ENCODE measurements around the gene MYG1. TPM values are rescaled to one million over a fixed set of nuclear protein-coding genes. Genes with fewer than 3 reads are reported as not detected.
"Not testable (repeated sequence)": the region's sequence is repeated elsewhere in the genome, so short reads cannot be mapped to it uniquely, and the experiment has no call there.

The MYG1 gene
- total RNA-seq, 2 donors from 2014 or later: 63.8 to 91.5 TPM

DNA sequence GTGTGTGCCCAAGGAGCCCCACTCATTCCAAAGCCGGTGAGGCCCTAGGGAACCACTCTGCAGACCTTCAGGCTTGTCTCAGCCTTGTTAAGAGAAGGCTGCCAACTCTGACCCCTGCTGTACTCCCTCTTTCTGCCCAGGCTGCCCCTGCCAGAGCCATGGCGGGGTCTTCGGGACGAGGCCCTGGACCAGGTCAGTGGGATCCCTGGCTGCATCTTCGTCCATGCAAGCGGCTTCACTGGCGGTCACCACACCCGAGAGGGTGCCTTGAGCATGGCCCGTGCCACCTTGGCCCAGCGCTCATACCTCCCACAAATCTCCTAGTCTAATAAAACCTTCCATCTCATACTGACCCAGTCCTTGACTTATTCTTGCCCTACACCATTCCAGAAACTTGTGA lies 7.3 kb downstream of the MYG1 start:
- H3K9me3 Mint-ChIP-seq: no peaks in the 10 kb centered on the region
- H3K36me3 Mint-ChIP-seq: peaks cover 7 to 8% of the 10 kb centered on the region in 2 donors
- DNase-seq (ENCODE audit: low spot score in 2 of 2) (no peak), ATAC-seq (no peak)
- peak overlapping the region in 1 of 2 donors; percentile 81 for H3K27ac Mint-ChIP-seq

DNA sequence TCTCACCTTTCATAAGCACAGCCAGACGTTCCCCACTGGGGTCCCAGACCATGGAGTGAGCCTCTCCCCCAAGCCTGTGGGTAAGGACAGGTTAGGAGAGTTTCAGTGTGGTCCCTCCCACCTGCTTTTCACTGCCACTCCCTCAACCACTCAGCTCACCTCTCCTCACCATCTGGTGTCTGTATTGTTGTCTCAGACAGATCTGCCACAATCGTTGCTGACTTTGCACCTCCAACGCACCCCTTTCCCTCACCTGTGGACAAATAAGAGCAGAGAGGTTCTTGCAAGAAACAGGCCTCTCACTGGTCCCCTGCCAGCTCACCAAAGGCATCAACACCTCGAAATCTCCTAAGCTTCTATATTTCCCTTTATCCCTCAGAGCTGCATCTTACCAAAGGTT lies 8.8 kb downstream of the MYG1 start:
- H3K27ac Mint-ChIP-seq: peak overlapping the region in 1 of 2 donors; percentile 38
- no peak for ATAC-seq
- H3K9me3 Mint-ChIP-seq: no peaks in the 10 kb centered on the region

DNA sequence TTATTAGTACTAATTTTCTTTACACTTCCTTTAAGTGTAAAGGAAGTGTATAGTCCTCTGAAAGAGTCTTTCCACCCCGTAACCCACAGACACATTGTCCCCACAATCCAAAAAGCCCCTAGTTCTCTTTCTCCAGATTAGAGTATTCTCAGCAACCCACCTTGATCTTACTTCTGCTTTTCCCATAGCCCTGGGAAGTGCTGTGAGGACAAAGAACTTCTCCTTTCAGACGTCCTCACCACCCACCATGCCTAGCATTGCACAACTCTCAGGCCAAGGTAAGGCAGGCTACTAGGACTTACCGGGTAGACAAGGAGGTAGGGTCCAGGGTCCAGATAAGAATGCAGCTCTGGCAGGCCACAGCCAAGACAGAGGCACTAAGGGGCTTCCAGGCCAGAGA lies 14.5 kb downstream of the MYG1 start:
- H3K36me3 Mint-ChIP-seq: peaks cover 0 to 10% of the 10 kb centered on the region in 2 donors
- DNase-seq (ENCODE audit: low spot score in 2 of 2): no peak
- no peaks in the 10 kb centered on the region for H3K9me3 Mint-ChIP-seq
- H3K27ac Mint-ChIP-seq: peak overlapping the region in 1 of 2 donors; percentile 30
- no peak for ATAC-seq

More for the DNA sequence above, 8.8 kb downstream of the MYG1 start:
- DNase-seq (ENCODE audit: low spot score in 2 of 2): no peak
- H3K36me3 Mint-ChIP-seq: peaks cover 0 to 7% of the 10 kb centered on the region in 2 donors

DNA sequence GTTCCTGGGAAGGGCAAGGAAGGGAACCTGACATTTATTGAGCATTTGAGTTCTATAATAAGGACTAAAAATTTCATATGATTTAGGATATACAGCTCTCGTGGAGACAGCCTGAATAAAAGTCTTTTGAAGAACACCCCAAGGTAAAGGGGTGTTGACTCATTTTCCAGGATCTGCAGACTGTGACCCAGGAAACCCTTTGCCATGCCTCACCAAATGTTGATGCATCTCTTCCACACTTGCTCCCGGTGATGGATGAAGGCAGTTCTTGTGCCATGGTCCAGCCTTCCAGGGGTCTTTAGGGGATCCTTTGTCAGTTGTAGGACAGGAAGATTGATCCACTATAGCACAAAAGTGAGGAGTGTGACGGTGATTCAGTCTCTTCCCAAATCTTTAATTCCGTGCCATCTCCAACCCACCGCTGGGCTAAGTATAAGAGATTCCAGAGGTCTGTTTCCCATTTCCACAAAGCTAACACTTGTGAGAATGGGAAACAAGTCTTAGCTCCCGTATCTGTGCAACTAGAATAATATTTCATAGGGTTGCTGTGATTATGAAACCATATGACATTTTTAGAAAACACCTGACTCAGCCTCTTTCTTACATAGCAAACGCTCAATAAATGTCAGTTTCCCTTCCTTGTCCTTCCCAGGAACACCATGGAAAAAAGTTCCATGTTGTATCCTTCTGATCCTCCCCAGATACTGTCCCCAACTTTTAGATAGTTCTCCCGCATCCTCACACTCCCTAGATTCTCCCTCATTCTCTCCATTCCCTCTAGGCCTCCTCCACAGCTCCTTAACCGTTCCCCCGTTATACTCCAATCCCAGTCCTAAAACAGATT lies 21.1 kb downstream of the MYG1 start:
- no peak for ATAC-seq
- DNase-seq (ENCODE audit: low spot score in 2 of 2): no peak
- Mint-ChIP-seq H3K36me3 (peaks cover 0 to 10% of the 10 kb centered on the region in 2 donors), H3K9me3 (no peaks in the 10 kb centered on the region), H3K27ac (peak overlapping the region; percentile 92 to 99)

DNA sequence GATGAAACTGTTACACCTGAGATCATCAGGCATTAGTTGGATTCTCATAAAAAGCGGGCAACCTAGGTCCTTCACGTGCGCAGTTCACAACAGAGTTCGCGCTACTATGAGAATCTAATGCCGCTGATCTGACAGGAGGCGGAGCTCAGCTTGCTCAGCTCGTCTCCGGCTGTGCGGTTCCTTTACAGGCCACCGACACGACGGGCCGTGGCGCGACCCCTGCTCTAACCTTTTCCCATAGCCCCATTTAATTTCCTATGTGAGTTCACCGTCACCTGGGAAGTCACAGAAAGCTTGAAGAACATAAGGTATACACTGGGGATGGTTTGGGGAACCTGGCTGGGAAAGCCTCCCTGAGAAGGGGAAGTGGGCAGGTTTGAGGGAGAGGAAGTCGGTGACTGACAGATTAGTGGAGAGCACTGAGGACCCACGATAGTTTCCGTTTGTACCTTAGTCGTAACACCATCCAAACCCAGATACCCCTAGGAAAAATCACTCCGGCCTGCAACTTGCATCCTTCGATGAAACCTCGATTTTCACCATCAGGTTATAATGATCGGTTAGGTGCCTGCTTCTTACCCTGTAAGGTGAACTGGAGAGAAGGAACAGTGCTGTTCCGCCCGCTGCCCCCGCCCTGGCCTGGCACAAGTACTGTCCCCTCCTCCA lies 24.8 kb downstream of the MYG1 start:
- ATAC-seq (peak; percentile 25 to 40), DNase-seq (ENCODE audit: low spot score in 2 of 2) (peak; percentile 61 to 69)
- no peaks in the 10 kb centered on the region for H3K36me3 Mint-ChIP-seq
- H3K9me3 Mint-ChIP-seq: no peaks in the 10 kb centered on the region
- H3K27ac Mint-ChIP-seq: peak overlapping the region; percentile 85 to 99

DNA sequence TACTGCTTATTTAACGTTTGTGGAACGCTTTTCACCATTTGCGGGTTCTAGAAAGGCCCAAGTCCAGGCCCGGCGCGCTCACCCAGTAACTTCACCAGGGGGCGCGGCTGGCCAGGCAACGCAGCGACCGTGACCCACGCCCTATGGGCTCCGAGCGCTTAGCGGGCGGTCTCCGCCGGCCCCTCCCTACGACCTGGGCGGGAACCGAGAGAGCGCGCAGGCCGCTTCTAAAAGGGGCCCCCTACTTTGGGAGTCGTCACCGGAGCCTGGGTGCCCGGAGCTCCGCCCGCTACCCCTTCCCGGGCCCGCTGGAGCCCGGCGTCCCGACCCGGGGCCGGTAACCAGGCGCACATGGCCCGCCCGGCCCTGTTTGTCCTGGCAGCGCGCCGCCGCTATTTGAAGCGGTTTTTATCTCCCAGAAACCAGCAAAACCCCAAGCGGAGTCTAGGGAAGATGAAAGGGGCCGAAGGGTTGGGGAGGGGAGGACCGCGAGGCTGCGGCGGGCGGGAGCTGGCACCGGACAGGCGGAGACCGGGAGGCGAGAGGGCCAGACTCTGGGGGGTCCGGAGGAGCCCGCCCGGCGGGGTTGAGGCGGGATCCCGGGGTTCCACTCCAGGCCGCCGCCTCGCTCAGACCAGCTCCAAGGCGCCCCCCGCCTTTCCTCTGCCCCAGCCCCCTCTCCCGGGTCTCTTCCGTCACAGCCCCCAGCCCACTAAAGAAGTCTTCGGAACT lies 25.4 kb downstream of the MYG1 start:
- peak overlapping the region; percentile 85 to 99 for H3K27ac Mint-ChIP-seq
- H3K9me3 Mint-ChIP-seq: no peaks in the 10 kb centered on the region

DNA sequence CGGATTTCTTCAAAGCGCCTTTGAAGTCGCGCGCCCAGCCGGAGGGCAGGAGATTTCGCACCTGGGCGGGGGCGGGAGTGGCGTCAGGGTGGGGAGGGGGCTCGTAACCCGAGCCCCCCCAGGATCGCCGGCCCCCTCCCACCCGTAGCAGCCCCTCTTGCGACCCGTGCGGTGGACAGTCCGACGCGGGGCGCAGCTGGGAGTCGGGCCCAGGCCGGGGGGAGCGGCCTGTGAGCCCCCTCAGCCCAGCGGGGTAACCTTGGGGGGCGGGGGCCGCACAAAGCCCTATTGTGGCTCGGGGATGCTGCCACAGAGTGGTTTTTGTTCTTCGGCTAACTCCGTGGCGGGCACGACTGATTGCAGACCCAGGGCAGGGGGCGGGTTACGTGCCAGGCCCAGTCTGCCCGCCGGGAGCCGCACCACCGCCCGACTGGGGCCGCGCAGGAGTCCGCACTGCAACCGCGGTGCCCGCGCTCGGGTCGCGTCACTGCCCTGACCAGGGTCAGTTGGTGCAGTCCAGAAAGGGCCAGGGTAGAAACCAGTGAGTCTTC lies 26.1 kb downstream of the MYG1 start:
- H3K36me3 Mint-ChIP-seq: no peaks in the 10 kb centered on the region
- peak overlapping the region; percentile 37 to 85 for H3K27ac Mint-ChIP-seq
- ATAC-seq: no peak
- peak; percentile 32 to 69 for DNase-seq (ENCODE audit: low spot score in 2 of 2)
- no peaks in the 10 kb centered on the region for H3K9me3 Mint-ChIP-seq

More for the DNA sequence above, 25.4 kb downstream of the MYG1 start:
- no peaks in the 10 kb centered on the region for H3K36me3 Mint-ChIP-seq
- peak; percentile 68 to 77 for ATAC-seq
- peak; percentile 86 to 92 for DNase-seq (ENCODE audit: low spot score in 2 of 2)

DNA sequence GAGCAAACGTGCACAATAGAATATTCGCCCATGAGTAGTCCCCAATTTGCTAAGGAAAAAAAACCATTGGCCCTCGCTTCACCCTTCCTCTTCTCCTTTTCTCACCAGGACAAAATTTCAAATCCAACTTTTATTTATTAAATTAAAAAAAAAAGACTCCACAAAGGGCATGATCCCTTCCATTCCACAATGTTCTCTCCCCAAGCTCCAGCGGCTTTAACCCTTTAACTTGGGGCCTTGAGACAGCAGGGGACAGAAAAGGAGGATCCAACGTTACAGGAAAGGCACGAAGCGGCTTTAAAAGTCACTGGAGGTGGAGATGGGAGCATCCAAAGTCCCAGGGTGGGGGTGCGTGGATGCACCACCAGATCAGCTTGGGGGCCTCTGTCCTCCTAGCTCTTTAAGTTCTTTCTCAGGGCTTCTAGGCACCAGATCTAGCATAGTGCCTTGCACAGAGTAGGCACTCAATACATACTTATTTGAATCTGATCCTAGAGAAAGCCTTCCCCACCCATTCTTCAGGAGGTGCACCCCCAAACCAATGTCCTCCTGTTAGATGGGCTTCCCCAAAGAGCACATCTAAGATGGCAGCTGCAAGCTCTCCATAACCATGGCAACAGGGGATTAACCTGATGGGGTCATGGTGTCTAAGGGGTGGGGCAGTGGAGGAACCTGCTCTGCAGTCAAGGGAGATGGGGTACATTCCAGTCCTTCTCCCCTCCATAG lies 27.1 kb downstream of the MYG1 start:
- Mint-ChIP-seq H3K9me3 (no peaks in the 10 kb centered on the region), H3K36me3 (no peaks in the 10 kb centered on the region), H3K27ac (no peak overlapping the region)
- DNase-seq (ENCODE audit: low spot score in 2 of 2): no peak
- no peak for ATAC-seq

DNA sequence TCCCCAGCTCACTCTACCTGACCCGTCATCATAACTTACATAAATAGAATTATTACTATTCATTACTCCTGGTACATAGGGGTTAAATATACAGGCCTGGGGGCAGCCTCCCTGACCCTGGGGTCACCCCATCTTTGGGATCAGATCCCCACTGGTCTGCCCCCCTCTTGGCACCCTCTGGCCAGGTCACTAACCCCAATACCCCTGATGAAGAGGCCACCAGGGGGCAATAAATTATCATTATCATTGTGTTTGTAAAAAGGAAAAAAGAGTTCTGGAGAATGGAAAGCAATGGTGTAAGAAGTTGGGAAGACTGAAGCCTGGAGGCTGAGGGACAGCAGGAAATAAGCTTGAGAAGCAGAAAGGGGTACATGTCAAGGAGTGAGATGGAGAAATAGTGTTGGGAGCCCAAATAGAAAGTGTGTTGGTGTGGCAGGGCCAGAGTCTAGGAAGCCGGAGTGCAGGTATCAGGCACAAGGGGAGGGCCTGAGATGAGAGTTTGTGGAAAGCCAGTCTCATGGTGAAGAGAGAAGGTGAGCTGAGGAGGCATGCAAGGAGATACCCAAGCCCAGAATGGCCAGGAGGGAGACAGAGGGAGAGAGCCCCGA lies 28.0 kb downstream of the MYG1 start:
- no peaks in the 10 kb centered on the region for H3K36me3 Mint-ChIP-seq

DNA sequence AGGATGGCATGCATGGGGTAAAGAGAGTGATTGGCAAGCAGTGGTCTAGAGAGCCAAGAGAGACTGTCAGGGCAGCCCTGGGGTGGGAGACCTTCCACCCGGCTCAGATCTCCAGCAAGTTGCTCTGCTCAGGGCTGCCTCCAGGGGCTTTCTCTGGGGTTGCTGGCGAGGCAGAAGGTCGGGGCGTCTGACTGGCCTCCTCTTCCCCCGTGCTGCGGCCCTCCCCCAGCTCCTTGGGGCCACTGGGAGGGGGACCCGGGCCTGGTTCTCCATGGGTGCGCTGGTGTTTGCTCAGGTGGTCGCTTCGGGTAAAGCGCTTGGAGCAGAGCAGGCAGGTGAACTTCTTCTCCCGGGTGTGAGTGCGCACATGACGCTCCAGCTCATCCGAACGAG lies 28.5 kb downstream of the MYG1 start:
- DNase-seq (ENCODE audit: low spot score in 2 of 2): no peak
- Mint-ChIP-seq H3K36me3 (no peaks in the 10 kb centered on the region), H3K27ac (no peak overlapping the region), H3K9me3 (no peaks in the 10 kb centered on the region)
- ATAC-seq: no peak

More for the DNA sequence above, 28.0 kb downstream of the MYG1 start:
- Mint-ChIP-seq H3K9me3 (no peaks in the 10 kb centered on the region), H3K27ac (no peak overlapping the region)
- ATAC-seq (no peak), DNase-seq (ENCODE audit: low spot score in 2 of 2) (no peak)

DNA sequence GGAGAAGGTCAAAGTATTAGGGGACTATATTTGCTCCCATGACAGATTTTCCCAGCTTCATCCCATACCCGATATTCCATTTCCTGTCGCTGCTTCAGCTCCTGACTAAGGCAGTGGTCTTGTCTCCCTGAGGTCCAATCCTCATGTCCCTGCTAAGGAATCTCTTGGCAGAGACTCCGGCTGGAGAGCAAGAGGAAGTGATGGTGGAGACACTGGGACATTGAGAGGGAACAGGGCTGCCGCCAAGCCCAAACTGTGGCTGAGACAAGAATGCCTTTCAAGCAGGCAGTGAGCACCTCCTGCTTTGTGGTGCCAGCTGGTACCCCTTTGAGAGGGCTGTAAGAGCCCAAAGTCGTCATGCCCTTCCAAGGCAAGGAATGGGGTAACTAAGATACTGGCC lies 31.2 kb downstream of the MYG1 start:
- ATAC-seq (no peak), DNase-seq (ENCODE audit: low spot score in 2 of 2) (no peak)
- H3K36me3 Mint-ChIP-seq: no peaks in the 10 kb centered on the region
- H3K27ac Mint-ChIP-seq: no peak overlapping the region
- H3K9me3 Mint-ChIP-seq: no peaks in the 10 kb centered on the region

DNA sequence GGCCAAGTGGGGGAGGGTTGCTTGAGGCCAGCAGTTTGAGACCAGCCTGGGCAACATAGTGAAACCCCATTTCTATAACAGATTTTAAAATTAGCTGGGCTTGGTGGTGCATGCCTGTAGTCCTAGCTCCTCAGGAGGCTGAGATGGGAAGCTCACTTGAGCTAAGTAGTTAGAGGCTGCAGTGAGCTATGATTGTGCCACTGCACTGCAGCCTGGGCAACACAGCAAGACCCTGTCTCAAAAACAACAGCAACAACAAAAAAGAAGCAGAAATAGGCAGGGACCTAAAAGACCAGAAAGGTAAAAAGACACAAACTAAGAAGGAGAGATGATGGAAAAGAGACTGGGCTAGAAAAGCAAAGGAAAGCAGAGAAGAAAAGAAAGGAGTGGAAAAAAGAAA lies 32.8 kb downstream of the MYG1 start:
- peak overlapping the region in 1 of 2 donors; percentile 16 for H3K27ac Mint-ChIP-seq
- not testable (repeated sequence) for ATAC-seq; DNase-seq (ENCODE audit: low spot score in 2 of 2); H3K9me3 Mint-ChIP-seq; H3K36me3 Mint-ChIP-seq

DNA sequence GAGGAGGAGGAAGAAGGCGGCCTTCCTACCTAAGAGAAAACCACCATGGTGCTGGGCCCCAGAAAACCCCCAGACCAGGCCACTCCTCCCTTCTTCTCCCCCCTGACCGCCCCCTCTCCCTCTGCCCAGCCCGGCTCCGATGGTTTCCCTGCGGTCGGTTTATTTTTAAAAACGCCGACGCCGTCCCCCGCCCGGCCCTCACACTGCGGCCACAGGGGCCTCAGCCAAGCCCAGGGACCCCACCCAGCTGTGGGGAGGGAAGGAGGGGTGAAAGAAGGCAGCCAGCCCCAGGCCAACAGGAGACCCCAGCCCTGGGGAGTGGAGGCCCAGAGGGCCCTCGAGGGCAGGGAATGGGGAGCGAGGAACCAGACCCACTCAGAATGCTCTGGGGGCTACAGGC lies 33.2 kb downstream of the MYG1 start:
- no peak overlapping the region for H3K27ac Mint-ChIP-seq
- no peaks in the 10 kb centered on the region for H3K9me3 Mint-ChIP-seq
- no peak for DNase-seq (ENCODE audit: low spot score in 2 of 2)
- no peak for ATAC-seq
- H3K36me3 Mint-ChIP-seq: no peaks in the 10 kb centered on the region

DNA sequence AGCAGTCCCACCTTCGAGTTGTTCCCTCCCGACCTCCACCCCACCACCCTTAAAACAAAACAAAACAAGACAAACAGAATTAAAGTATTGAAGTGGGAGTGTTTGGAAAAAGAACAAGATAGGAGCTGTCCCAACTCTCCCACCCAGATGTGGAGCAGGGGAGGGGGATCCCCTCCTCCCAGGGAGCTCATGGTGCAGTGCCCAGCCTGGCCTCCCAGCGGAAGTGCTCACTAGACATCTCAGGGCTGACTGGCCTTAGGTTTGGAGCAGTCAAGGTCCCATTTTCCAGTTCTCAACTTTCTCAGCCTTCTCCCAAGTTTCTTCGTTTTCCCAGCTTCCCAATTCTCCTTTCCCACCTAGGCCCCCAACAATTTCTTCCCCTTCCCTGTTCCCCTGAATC lies 33.8 kb downstream of the MYG1 start:
- DNase-seq (ENCODE audit: low spot score in 2 of 2) (no peak), ATAC-seq (no peak)
- no peaks in the 10 kb centered on the region for H3K9me3 Mint-ChIP-seq
- no peak overlapping the region for H3K27ac Mint-ChIP-seq
- H3K36me3 Mint-ChIP-seq: no peaks in the 10 kb centered on the region

DNA sequence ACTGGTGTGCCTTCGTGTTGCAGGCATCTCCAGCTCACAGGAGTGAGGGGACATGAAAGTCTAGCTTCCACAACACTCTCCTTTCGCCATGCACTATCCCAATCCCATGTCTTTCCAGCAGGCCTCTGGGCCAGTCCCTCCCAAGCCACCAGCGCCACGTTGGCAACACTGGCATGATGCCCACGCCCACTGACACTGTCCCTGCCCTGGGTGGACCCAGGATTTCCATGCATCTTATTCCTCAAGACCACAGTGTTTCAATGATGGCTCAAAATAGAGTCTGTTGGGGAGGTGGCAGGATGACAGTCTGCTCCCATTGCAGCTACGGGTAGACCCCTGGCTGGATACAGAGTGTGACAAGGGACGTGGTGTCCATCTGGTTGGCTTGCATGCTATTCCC lies 34.4 kb downstream of the MYG1 start:
- ATAC-seq (no peak), DNase-seq (ENCODE audit: low spot score in 2 of 2) (no peak)
- Mint-ChIP-seq H3K27ac (no peak overlapping the region), H3K9me3 (no peaks in the 10 kb centered on the region), H3K36me3 (no peaks in the 10 kb centered on the region)

DNA sequence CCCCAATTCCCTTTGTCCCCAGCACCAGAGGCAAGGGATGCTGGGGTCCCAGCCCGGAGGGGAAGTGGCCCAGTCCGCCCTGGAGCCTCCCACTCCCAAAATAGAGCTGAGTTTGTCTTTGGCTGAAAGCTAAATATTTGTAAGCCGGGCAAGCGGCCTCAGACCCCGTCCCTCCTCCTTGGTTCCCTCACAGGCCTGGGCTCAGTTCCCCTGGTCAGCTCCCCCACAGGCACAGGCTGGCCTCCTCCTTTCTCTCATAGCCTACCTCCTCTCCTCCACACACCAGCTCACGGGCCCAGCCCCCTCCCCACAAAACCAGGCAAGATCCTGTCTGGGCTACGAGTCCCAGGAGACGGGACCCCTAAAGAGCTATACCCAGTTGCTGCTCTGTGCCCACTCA lies 35.3 kb downstream of the MYG1 start:
- no peak for ATAC-seq
- Mint-ChIP-seq H3K27ac (no peak overlapping the region), H3K36me3 (no peaks in the 10 kb centered on the region), H3K9me3 (no peaks in the 10 kb centered on the region)
- no peak for DNase-seq (ENCODE audit: low spot score in 2 of 2)

All from activated naive CD4-positive, alpha-beta T cell treated with anti-CD3 and anti-CD28 coated beads, Interleukin-2, amount 50 U/mL, for 72 hours (primary cell).